H1 (cell line): ENCODE measurements around the gene MMP25. TPM values are rescaled to one million over a fixed set of nuclear protein-coding genes. Genes with fewer than 3 reads are reported as not detected.
A peak's percentile ranks its signal among the peaks of the same experiment; 100 is the strongest.

Experiments used
- CTCF ChIA-PET: fragments of 300-600 bp; sonication (Branson Sonifier 250); formaldehyde crosslinking; loops from one replicate; lab custom pipeline; 2021; ENCODE audit not compliant: partially characterized antibody; lab: Charles Lee
- POLR2A ChIA-PET: fragments of 300-600 bp; sonication (Branson Sonifier 250); formaldehyde crosslinking; loops from one replicate; lab custom pipeline; 2021; ENCODE audit warnings: inconsistent platforms; ENCODE audit not compliant: partially characterized antibody; lab: Charles Lee
- DNase-seq, 2 experiments: peaks; one replicate each; pipeline versions ENCODE4 v3.0.0 to v3.0.0-alpha.2; 2010 to 2022; ENCODE audit warnings: low spot score in 2 of 2, low read depth in 1 of 2, mixed read lengths in 1 of 2
- FAIRE-seq: peaks from 2 replicates; lab custom pipeline; 2011; peaks lifted over from hg19 to GRCh38; lab: Jason Lieb, UNC
- H2AFZ ChIP-seq: 2 replicates; pipeline ENCODE4 v1.8.1; 2012; ENCODE audit warnings: low read length, inconsistent platforms
- H2AK5ac ChIP-seq: 2 replicates; pipeline ENCODE4 v1.6.1; 2013; ENCODE audit warnings: low read depth, low read length
- H2BK120ac ChIP-seq: replicated peaks from 2 replicates; pipeline ENCODE3; 2013; ENCODE audit warnings: low read depth, low read length, inconsistent platforms
- H2BK12ac ChIP-seq: 2 replicates; pipeline ENCODE4 v1.6.1; 2013; ENCODE audit warnings: low read depth, low read length
- H2BK15ac ChIP-seq: 2 replicates; pipeline ENCODE4 v1.6.1; 2013; ENCODE audit warnings: low read length
- H2BK20ac ChIP-seq: 2 replicates; pipeline ENCODE4 v1.6.1; 2013; ENCODE audit warnings: low read length
- H2BK5ac ChIP-seq: 2 replicates; pipeline ENCODE4 v1.6.1; 2013; ENCODE audit warnings: low read depth, low read length
- H3K14ac ChIP-seq: 2 replicates; pipeline ENCODE4 v1.6.1; 2013; ENCODE audit warnings: inconsistent platforms; ENCODE audit not compliant: insufficient read length
- H3K18ac ChIP-seq: 2 replicates; pipeline ENCODE4 v1.6.1; 2013; ENCODE audit warnings: low read length; ENCODE audit errors: extremely low read depth
- H3K23ac ChIP-seq: 2 replicates; pipeline ENCODE4 v1.6.1; 2013; ENCODE audit warnings: inconsistent platforms; ENCODE audit not compliant: insufficient read length
- H3K23me2 ChIP-seq: 2 replicates; pipeline ENCODE4 v1.6.1; 2013; ENCODE audit warnings: low read depth, low read length
- H3K27ac ChIP-seq: 2 replicates; pipeline ENCODE4 v1.6.1; 2011; ENCODE audit warnings: low read depth, low read length, inconsistent platforms
- H3K27me3 ChIP-seq, 4 experiments: replicated peaks in 1 of 4; 1 replicate in 1 of 4; 2 replicates in 3 of 4; pipeline versions ENCODE4 v1.6.1 to v1.8.1; 2011 to 2013; ENCODE audit warnings: low read length in 3 of 4, mild to moderate bottlenecking in 3 of 4, inconsistent platforms in 2 of 4, mixed read lengths in 2 of 4, moderate library complexity in 1 of 4; ENCODE audit not compliant: control insufficient read depth in 3 of 4, insufficient read depth in 3 of 4; ENCODE audit errors: extremely low read depth in 1 of 4
- H3K36me3 ChIP-seq, 4 experiments: 2 replicates each; pipeline versions ENCODE4 v1.6.1 to v1.8.1; 2011 to 2013; ENCODE audit warnings: mild to moderate bottlenecking in 4 of 4, low read length in 3 of 4, moderate library complexity in 2 of 4, control low read depth in 1 of 4, inconsistent platforms in 1 of 4; ENCODE audit not compliant: insufficient read depth in 4 of 4, control insufficient read depth in 2 of 4
- H3K4ac ChIP-seq: replicated peaks from 2 replicates; pipeline ENCODE3; 2013; ENCODE audit warnings: low read length, low read depth, mixed read lengths, inconsistent platforms; ENCODE audit not compliant: insufficient read length
- H3K4me1 ChIP-seq, 4 experiments: replicated peaks in 1 of 4; 1 replicate in 1 of 4; 2 replicates in 3 of 4; pipeline versions ENCODE4 v1.6.1 to v1.8.1; 2011 to 2013; ENCODE audit warnings: low read length in 3 of 4, inconsistent platforms in 2 of 4, mixed read lengths in 1 of 4; ENCODE audit not compliant: insufficient read depth in 4 of 4, control insufficient read depth in 3 of 4
- H3K4me2 ChIP-seq, 2 experiments: 2 replicates each; pipeline versions ENCODE4 v1.6.1 to v1.8.1; 2011 to 2013; ENCODE audit warnings: low read depth in 2 of 2, low read length in 2 of 2, control low read depth in 1 of 2, inconsistent platforms in 1 of 2, mild to moderate bottlenecking in 1 of 2; ENCODE audit not compliant: insufficient read depth in 1 of 2
- H3K4me3 ChIP-seq, 4 experiments: fragments of 200-600, 300-600 bp in 1 of 4; sonication (generic), shearing (Covaris generic), sonication (Bioruptor Twin) in 1 of 4; 2 replicates each; pipeline versions ENCODE4 v1.5.1 to v1.8.1; 2011 to 2016; ENCODE audit warnings: low read length in 4 of 4, low read depth in 3 of 4, control low read depth in 2 of 4, inconsistent platforms in 2 of 4, mild to moderate bottlenecking in 2 of 4, mixed read lengths in 1 of 4, moderate library complexity in 1 of 4; ENCODE audit not compliant: insufficient read depth in 2 of 4; ENCODE audit errors: extremely low read depth in 1 of 4
- H3K56ac ChIP-seq: replicated peaks from 2 replicates; pipeline ENCODE3; 2013; ENCODE audit warnings: low read depth, mild to moderate bottlenecking, mixed read lengths, low read length, inconsistent platforms; ENCODE audit not compliant: insufficient read length
- H3K79me1 ChIP-seq: 2 replicates; pipeline ENCODE4 v1.6.1; 2013; ENCODE audit warnings: low read depth, low read length, control low read depth
- H3K79me2 ChIP-seq, 2 experiments: 2 replicates each; pipeline versions ENCODE4 v1.6.1 to v1.8.1; 2012 to 2013; ENCODE audit warnings: low read length in 2 of 2, mild to moderate bottlenecking in 2 of 2, inconsistent platforms in 1 of 2; ENCODE audit not compliant: insufficient read depth in 2 of 2, control insufficient read depth in 1 of 2
- H3K9ac ChIP-seq, 4 experiments: replicated peaks in 1 of 4; 1 replicate in 1 of 4; 2 replicates in 3 of 4; pipeline versions ENCODE4 v1.6.1 to v1.8.1; 2011 to 2013; ENCODE audit warnings: low read depth in 3 of 4, low read length in 3 of 4, control low read depth in 2 of 4, mild to moderate bottlenecking in 2 of 4, moderate library complexity in 2 of 4, inconsistent platforms in 1 of 4; ENCODE audit errors: extremely low read depth in 1 of 4
- H3K9me3 ChIP-seq, 2 experiments: 2 replicates each; pipeline versions ENCODE4 v1.6.1 to v1.8.1; 2012 to 2013; ENCODE audit warnings: mild to moderate bottlenecking in 2 of 2, moderate library complexity in 2 of 2, control low read depth in 1 of 2, inconsistent platforms in 1 of 2, low read depth in 1 of 2, low read length in 1 of 2, mixed read lengths in 1 of 2; ENCODE audit not compliant: insufficient read depth in 2 of 2
- H4K20me1 ChIP-seq, 2 experiments: replicated peaks in 1 of 2; 2 replicates each; pipeline versions ENCODE3 to v1.8.1; 2011 to 2013; ENCODE audit warnings: inconsistent platforms in 2 of 2, low read length in 2 of 2, mild to moderate bottlenecking in 1 of 2; ENCODE audit not compliant: insufficient read depth in 2 of 2, control insufficient read depth in 1 of 2
- H4K5ac ChIP-seq: 2 replicates; pipeline ENCODE4 v1.6.1; 2013; ENCODE audit warnings: low read length, low read depth, mixed read lengths, inconsistent platforms; ENCODE audit not compliant: insufficient read length
- H4K8ac ChIP-seq: 2 replicates; pipeline ENCODE4 v1.8.0; 2013; ENCODE audit warnings: mild to moderate bottlenecking, moderate library complexity, low read length, inconsistent platforms; ENCODE audit not compliant: insufficient read depth; ENCODE audit errors: extremely low read depth
- H4K91ac ChIP-seq: replicated peaks from 2 replicates; pipeline ENCODE3; 2013; ENCODE audit warnings: low read length, mixed read lengths, inconsistent platforms; ENCODE audit not compliant: insufficient read length
- BACH1 ChIP-seq: IDR thresholded peaks from 2 replicates; pipeline ENCODE4 v1.6.1; 2012; ENCODE audit warnings: low read length, improper control_type of control experiment
- EGR1 ChIP-seq: IDR thresholded peaks from 2 replicates; pipeline ENCODE4 v1.6.1; 2011; ENCODE audit warnings: low read depth, low read length, borderline replicate concordance
- JUND ChIP-seq: IDR thresholded peaks from 2 replicates; pipeline ENCODE4 v1.6.1; 2011; ENCODE audit warnings: mild to moderate bottlenecking, improper control_type of control experiment, low read length
- NRF1 ChIP-seq: IDR thresholded peaks from 2 replicates; pipeline ENCODE4 v1.6.1; 2011; ENCODE audit warnings: mild to moderate bottlenecking, low read depth, low read length, improper control_type of control experiment
- POLR2A ChIP-seq, 2 experiments: IDR thresholded peaks; 1 replicate in 1 of 2; 2 replicates in 1 of 2; pipeline ENCODE4 v1.6.1; 2011; ENCODE audit warnings: low read depth in 2 of 2, low read length in 2 of 2, mild to moderate bottlenecking in 2 of 2; ENCODE audit errors: control extremely low read depth in 1 of 2
- RFX5 ChIP-seq: IDR thresholded peaks from 2 replicates; pipeline ENCODE4 v1.6.1; 2011; ENCODE audit warnings: low read depth, low read length, improper control_type of control experiment, borderline replicate concordance
- RNF2 ChIP-seq: fragments of 200-900, 300-1000 bp; sonication (generic); IDR thresholded peaks from 2 replicates; pipeline ENCODE4 v1.7.1; 2016; ENCODE audit warnings: borderline replicate concordance, low read depth, mild to moderate bottlenecking, antibody characterized with exemption, low read length; ENCODE audit not compliant: poor library complexity, severe bottlenecking; ENCODE audit errors: missing control alignments
- SIX5 ChIP-seq: IDR thresholded peaks from 2 replicates; pipeline ENCODE4 v1.6.1; 2011; ENCODE audit warnings: mild to moderate bottlenecking, low read depth, low read length
- SP2 ChIP-seq: IDR thresholded peaks from 2 replicates; pipeline ENCODE4 v1.6.1; 2012; ENCODE audit warnings: mild to moderate bottlenecking, low read length, inconsistent platforms
- TBP ChIP-seq: IDR thresholded peaks from 2 replicates; pipeline ENCODE4 v1.6.1; 2011; ENCODE audit warnings: low read depth, low read length, improper control_type of control experiment
- TCF12 ChIP-seq: IDR thresholded peaks from 2 replicates; pipeline ENCODE4 v1.6.1; 2011; ENCODE audit warnings: low read depth, mild to moderate bottlenecking, low read length
- WGBS, 2 experiments: shearing (Covaris generic) in 1 of 2; methylation state at CpG; one replicate each; pipeline versions ENCODE4 v1.1.6 to v1.1.7; 2013 to 2015; ENCODE audit warnings: low lambda C conversion rate in 2 of 2, mixed read lengths in 2 of 2, inconsistent platforms in 1 of 2, low coverage in 1 of 2, missing lambda C conversion rate in 1 of 2; ENCODE audit not compliant: insufficient replicate concordance in 2 of 2, insufficient coverage in 1 of 2, insufficient read length in 1 of 2; ENCODE audit errors: extremely low coverage in 1 of 2, missing lambda C conversion rate in 1 of 2; 5-methylcytosine and 5-hydroxymethylcytosine counted together
- polyA plus RNA-seq, 7 experiments: library from polyadenylated mRNA; depleted of rRNA in 3 of 7; stranded (reverse) in 5 of 7; unstranded in 2 of 7; fragments of >200 nt in 5 of 7; fragments of 200-250 nt in 2 of 7; gene quantifications; 1 replicate in 5 of 7; 2 replicates in 1 of 7; 4 replicates in 1 of 7; pipeline versions ENCODE4 v1.2.1 to v1.2.3, GENCODE V29; 2011 to 2013; ENCODE audit warnings: missing spikeins in 2 of 7, mixed read lengths in 2 of 7
- total RNA-seq: library from RNA; stranded (reverse); fragmentation: NEBNext Ultra II Directional; extraction: Animal tissue kit (Norgen Biotek cat#: 25700); gene quantifications from 2 replicates; pipeline ENCODE4 v1.2.1, GENCODE V29; 2021
- TF ChIP-seq, protein P1 (sequence below): IDR thresholded peaks from 2 replicates; pipeline ENCODE4 v1.6.1; 2012; ENCODE audit warnings: inconsistent platforms

MMP25 gene
- total and polyA plus RNA-seq, 2 of the 8 experiments (the other 6 are each of a cell fraction or from before 2014, with no cell fraction given), result 7.7 to 26.7 TPM

DNA sequence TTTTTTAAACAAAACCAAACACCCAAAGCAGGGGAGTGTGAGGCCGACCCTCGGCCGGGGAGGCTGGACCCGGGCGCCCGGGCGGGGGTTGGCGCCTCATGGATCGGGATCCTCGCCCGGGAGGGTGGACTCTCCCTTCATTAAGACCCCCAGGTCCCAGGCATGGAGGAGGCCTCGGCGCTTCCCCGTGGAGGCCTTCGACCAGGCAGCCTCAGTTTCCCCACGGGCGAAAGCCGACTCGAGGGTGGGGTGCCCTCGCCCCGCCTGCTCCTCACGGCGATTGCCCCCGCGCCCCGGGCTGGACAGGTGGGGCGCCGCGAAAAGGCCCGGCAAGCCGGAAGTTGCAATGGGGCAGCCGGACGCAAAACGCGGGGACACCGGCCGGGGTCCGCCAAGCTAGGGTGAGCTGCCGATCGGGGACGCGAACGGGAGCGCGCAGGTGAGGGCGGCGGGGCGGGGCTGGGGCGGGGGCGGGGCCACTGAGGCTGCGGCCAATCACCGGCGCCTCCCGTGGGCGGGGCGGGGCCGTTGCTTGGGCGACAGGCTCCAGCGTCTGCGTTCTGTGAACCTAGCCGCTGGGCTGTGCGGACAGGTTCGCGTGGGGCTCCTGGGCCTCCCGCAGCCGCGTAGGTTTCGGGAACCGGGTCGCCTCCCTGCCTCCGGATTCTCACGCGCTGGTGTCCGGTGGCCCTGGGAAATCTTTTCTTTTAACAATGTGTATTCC, 60.0 kb downstream of the MMP25 start:
- Histone ChIP-seq H3K23ac (no peak overlapping the region), H3K36me3 (no peaks in the 10 kb centered on the region), H3K79me2 (no peaks in the 10 kb centered on the region), H2BK12ac (no peak overlapping the region), H3K14ac (no peak overlapping the region), H3K9ac (peak overlapping the region; percentile 31 to 70 (median 67); a peak in 6 of 7 replicates), H3K4me3 (peak overlapping the region; percentile 41 to 79 (median 64)), H2BK15ac (no peak overlapping the region), H2AFZ (no peak overlapping the region), H3K4ac (peak overlapping the region; percentile 78), H2BK20ac (no peak overlapping the region), H2BK120ac (peak overlapping the region; percentile 54), H3K56ac (peak overlapping the region; percentile 69), H4K5ac (peak overlapping the region; percentile 95), H3K4me1 (peaks cover 2 to 5% (median 4%) of the 10 kb centered on the region in 4 experiments; a peak in 5 of 7 replicates), H3K4me2 (peak overlapping the region; percentile 48 to 90), H3K18ac (peak overlapping the region; percentile 71; the same call in 1 of the 2 replicates), H4K91ac (peak overlapping the region; percentile 100), H3K9me3 (no peaks in the 10 kb centered on the region), H3K79me1 (no peaks in the 10 kb centered on the region), H3K27ac (peak overlapping the region; percentile 85), H2AK5ac (no peak overlapping the region), H3K23me2 (no peaks in the 10 kb centered on the region; the same call in 1 of the 2 replicates), H4K20me1 (no peaks in the 10 kb centered on the region), H3K27me3 (no peaks in the 10 kb centered on the region), H4K8ac (peak overlapping the region; percentile 97), H2BK5ac (peak overlapping the region; percentile 85; the same call in 1 of the 2 replicates)
- WGBS, 2 experiments, result 2% methylated on average over 68 of the region's 74 CpGs; no CpG with 5 or more reads in 1 of the 2 experiments
- ChIA-PET POLR2A (interaction anchor here (0.6 to 15.4 kb wide), 13 partner anchors 8 to 99 kb away, joined by 3 to 169 read pairs (median 4); partner anchors contain the start of genes ZNF213 and ZSCAN10), CTCF (interaction anchor here (0.7 to 36.8 kb wide), 6 partner anchors 9 to 105 kb away, joined by 3 to 619 read pairs (median 10); partner anchors contain the start of genes ZNF213 and ZSCAN10)
- DNase-seq (peak in 1 of 2 experiments; percentile 97), FAIRE-seq (no peak)
- TF ChIP-seq, protein P1, sequence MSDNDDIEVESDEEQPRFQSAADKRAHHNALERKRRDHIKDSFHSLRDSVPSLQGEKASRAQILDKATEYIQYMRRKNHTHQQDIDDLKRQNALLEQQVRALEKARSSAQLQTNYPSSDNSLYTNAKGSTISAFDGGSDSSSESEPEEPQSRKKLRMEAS, result peak; percentile 49; the same call in 1 of the 2 replicates
- TF ChIP-seq RFX5 (no peak), TBP (peak; percentile 34; the same call in 1 of the 2 replicates), NRF1 (no peak), JUND (no peak), SIX5 (no peak), TCF12 (no peak), POLR2A (IDR thresholded peaks at IDR 0.05; ENCODE audit: control extremely low read depth in 1 of 2, low read depth in 2 of 2, low read length in 2 of 2) (no peak; a peak in 1 of 3 replicates), EGR1 (0 out of 2 replicates have a peak, but pooled peaks have one; percentile 19), BACH1 (peak; percentile 24; the same call in 1 of the 2 replicates), RNF2 (no peak), SP2 (no peak)
